Mucosa of descending colon (tissue), 3 donors: Measurements from ENCODE around the gene MYMK. TPM values are rescaled to one million over a fixed set of nuclear protein-coding genes. Genes with fewer than 3 reads are reported as not detected.
A peak's percentile ranks its signal among the peaks of the same experiment; 100 is the strongest.

Experiments
- ATAC-seq: fragments of 200-7000 bp; cut with Tn5 transposase; one replicate; pipeline ENCODE4 v1.9.1; 2020; ENCODE audit warnings: mild to moderate bottlenecking, moderate library complexity
- DNase-seq, 3 donors: peaks; one replicate each; pipeline ENCODE4 v3.0.0-alpha.2; 2020
- H3K36me3 ChIP-seq: fragments of 200-600 bp; one replicate; pipeline ENCODE4 v1.8.0; 2021; ENCODE audit warnings: low read depth, mild to moderate bottlenecking
- H3K4me1 ChIP-seq: fragments of 200-600 bp; one replicate; pipeline ENCODE4 v1.8.0; 2021; ENCODE audit warnings: low read depth, mild to moderate bottlenecking
- H3K4me3 ChIP-seq: fragments of 200-600 bp; one replicate; pipeline ENCODE4 v1.8.0; 2021; ENCODE audit warnings: mild to moderate bottlenecking
- H3K9me3 ChIP-seq: fragments of 200-600 bp; one replicate; pipeline ENCODE4 v1.8.0; 2021; ENCODE audit warnings: mild to moderate bottlenecking
- CTCF ChIP-seq: fragments of 200-600 bp; IDR thresholded peaks from one replicate; pipeline ENCODE4 v1.8.0; 2022; ENCODE audit warnings: antibody characterized with exemption, mild to moderate bottlenecking
- intact Hi-C, 2 donors: fragments of 100-400 bp; cut with DNase I in 1 of 2; cut with micrococcal nuclease in 1 of 2; formaldehyde crosslinking; loops; one replicate each; pipeline versions ENCODE4 v1.11.0 to v1.11.1; 2022; cut with DNase I, micrococcal nuclease
- total RNA-seq, 3 donors: library from RNA; stranded (reverse); fragmentation: NEBNext Ultra II Directional in 2 of 3; extraction: Animal tissue kit (Norgen Biotek cat#: 25700) in 2 of 3; gene quantifications; one replicate each; pipeline versions ENCODE4 v1.2.1 to v1.2.4, GENCODE V29; 2021 to 2023
- donor health status: DM: no; HTN: no; CAD: no; lungs with moderate emphysema.
- donor health status: DM: no; HTN: no; CAD: no.
- donor health status: DM: no; HTN: yes; CAD: no.

Gene MYMK
- total RNA-seq, 3 donors from 2014 or later = not detected

DNA sequence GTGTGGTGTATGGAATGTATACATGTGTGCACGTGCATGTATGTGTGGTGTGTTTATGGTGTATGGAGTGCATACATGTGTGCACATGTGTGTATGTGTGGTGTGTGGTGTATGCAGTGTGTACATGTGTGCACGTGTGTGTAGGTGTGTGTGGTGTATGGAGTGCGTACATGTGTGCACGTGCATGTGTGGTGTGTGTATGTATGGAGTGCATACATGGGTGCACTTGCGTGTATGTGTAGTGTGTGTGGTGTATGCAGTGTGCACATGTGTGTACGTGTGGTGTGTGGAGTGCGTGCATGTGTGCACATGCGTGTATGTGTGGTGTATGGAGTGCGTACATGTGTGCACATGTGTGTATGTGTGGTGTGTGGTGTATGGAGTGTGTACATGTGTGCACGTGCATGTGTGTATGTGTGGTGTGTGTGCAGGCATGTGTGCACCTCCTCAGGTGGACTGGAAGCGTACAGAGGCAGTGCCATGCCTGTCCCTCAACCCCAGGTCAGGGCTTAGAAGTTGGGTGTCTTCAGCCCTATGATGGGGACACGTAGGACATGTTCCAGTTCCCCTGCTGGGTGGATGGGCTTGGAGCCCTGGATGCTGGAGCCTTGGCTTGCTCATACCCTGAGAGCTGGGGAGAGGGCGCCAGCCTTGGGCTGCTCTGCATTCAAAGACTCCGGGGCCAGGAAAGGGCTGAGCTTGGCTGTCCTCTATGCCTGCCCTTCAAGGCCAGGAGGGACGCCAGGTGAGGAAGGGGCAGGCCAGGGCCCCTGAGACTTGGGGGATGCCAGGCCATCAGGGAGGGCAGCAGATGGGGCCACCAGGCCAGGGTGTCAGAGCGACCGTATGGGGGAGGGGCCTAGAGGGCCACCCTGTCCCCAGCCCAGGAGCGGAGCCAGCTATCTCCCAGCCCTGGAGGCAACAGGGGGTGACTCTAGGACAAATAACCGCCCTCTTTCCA, 12.2 kb downstream of the MYMK start:
- Histone ChIP-seq H3K4me3 (no peak overlapping the region), H3K4me1 (peaks cover 12% of the 10 kb centered on the region), H3K36me3 (no peaks in the 10 kb centered on the region), H3K9me3 (no peaks in the 10 kb centered on the region)
- TF ChIP-seq CTCF = no peak
- intact Hi-C loops = no loop called here
- DNase-seq = peak in 1 of 3 donors; percentile 43
- ATAC-seq = no peak

DNA sequence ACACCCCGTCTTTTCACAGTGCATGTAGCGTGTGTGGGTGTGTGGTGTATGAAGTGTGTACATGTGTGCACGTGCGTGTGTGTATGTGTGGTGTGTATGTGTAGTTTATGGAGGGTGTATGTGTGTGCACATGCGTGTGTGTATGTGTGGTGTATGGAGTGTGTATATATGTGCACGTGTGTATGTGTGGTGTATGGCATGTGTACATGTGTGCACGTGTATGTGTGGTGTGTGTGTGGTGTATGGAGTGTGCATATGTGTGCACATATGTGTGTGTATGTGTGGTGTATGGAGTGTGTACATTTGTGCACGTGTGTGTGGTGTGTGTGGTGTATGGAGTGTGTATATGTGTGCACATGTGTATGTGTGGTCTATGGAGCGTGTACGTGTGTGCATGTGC, 13.2 kb downstream of the MYMK start:
- H3K36me3 ChIP-seq = no peaks in the 10 kb centered on the region
- ATAC-seq = no peak
- no peaks in the 10 kb centered on the region for H3K9me3 ChIP-seq
- H3K4me1 ChIP-seq = peaks cover 12% of the 10 kb centered on the region
- DNase-seq = no peak
- intact Hi-C loops = no loop called here
- TF ChIP-seq CTCF = no peak
- no peak overlapping the region for H3K4me3 ChIP-seq

GRCh38 chr9:133510926-133511505, 13.7 kb downstream of the MYMK start:
- intact Hi-C loops = no loop called here
- no peak for DNase-seq
- Histone ChIP-seq H3K4me3 (no peak overlapping the region), H3K4me1 (peaks cover 12% of the 10 kb centered on the region), H3K36me3 (no peaks in the 10 kb centered on the region), H3K9me3 (no peaks in the 10 kb centered on the region)
- TF ChIP-seq CTCF = no peak
- ATAC-seq = no peak

- ATAC-seq = peak; percentile 70
- no peak overlapping the region for H3K4me3 ChIP-seq
Observed at GRCh38 chr9:133509179-133510083, 15.3 kb downstream of the MYMK start.

More at GRCh38 chr9:133509179-133510083, 15.3 kb downstream of the MYMK start:
- intact Hi-C loops = no loop called here
- no peak for TF ChIP-seq CTCF
- Histone ChIP-seq H3K36me3 (no peaks in the 10 kb centered on the region), H3K4me1 (peaks cover 12% of the 10 kb centered on the region), H3K9me3 (no peaks in the 10 kb centered on the region)
- DNase-seq = peak in 2 of 3 donors; percentile 34 to 57
